ENCODE data around the gene C14orf39.

- TF ChIP-seq TEAD1 (CRISPR knock-in tag; IDR thresholded peaks at IDR 0.05) (no peak), CTCF (IDR thresholded peaks at IDR 0.05) (no peak), STAT6 (CRISPR knock-in tag; conservative IDR thresholded peaks at IDR 0.05; ENCODE audit: low read depth) (no peak), NFYB (CRISPR knock-in tag; conservative IDR thresholded peaks at IDR 0.05; ENCODE audit: low read depth) (no peak), OVOL2 (CRISPR knock-in tag; IDR thresholded peaks at IDR 0.05; ENCODE audit: borderline replicate concordance) (no peak), ZNF232 (CRISPR knock-in tag; IDR thresholded peaks at IDR 0.05) (no peak), ZNF219 (CRISPR knock-in tag; IDR thresholded peaks at IDR 0.05; ENCODE audit: borderline replicate concordance) (no peak), ATF6 (CRISPR knock-in tag; IDR thresholded peaks at IDR 0.05) (no peak), SP1 (CRISPR knock-in tag; conservative IDR thresholded peaks at IDR 0.05) (no peak), NR1H2 (CRISPR knock-in tag; IDR thresholded peaks at IDR 0.05) (no peak), FOXJ3 (CRISPR knock-in tag; IDR thresholded peaks at IDR 0.05; ENCODE audit: borderline replicate concordance) (no peak), ZBTB21 (CRISPR knock-in tag; IDR thresholded peaks at IDR 0.05; ENCODE audit: borderline replicate concordance) (no peak), ATF3 (CRISPR knock-in tag; conservative IDR thresholded peaks at IDR 0.05) (no peak), CREM (CRISPR knock-in tag; IDR thresholded peaks at IDR 0.05) (no peak)
Observed at GRCh38 chr14:60485057-60485597, 736 bp downstream of the C14orf39 start.

Measured in WTC11 (cell line).